Epithelial cell of esophagus (primary cell): ENCODE results near the gene ISCU.

Experiments used
- DNase-seq: peaks from one replicate; pipeline ENCODE4 v3.0.0; 2010; ENCODE audit warnings: low read depth
- H3K4me3 ChIP-seq: 2 replicates; pipeline ENCODE4 v1.5.1; 2011; ENCODE audit warnings: mild to moderate bottlenecking, low read length, control low read depth
- TF ChIP-seq, protein P1 (sequence below): IDR thresholded peaks from 2 replicates; pipeline ENCODE4 v1.5.1; 2011; ENCODE audit warnings: low read depth, mild to moderate bottlenecking, low read length, control low read depth, inconsistent platforms; ENCODE audit not compliant: insufficient read depth; ENCODE audit errors: missing control alignments

The ISCU gene

DNA sequence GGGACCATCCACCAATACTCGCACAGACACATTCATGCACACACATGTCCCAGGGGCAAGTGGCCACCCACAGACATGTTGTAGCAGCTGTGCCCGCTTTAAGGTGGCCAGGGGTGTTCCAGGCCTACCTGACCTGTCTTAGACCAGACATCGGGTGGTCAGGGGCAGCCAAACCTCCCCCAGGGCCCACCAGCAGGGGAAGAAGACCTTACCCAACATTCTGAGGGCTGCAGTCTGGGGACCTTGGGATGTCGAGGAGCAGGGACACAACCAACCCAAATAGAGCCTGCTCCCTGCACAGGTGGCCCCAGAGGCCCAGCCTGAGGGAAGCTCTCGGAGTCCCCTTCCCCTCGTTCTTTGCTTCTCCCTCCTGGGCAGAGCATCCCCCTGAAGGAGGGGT, 37.1 kb downstream of the ISCU start:
- no peak overlapping the region for H3K4me3 ChIP-seq
- TF ChIP-seq, protein P1, sequence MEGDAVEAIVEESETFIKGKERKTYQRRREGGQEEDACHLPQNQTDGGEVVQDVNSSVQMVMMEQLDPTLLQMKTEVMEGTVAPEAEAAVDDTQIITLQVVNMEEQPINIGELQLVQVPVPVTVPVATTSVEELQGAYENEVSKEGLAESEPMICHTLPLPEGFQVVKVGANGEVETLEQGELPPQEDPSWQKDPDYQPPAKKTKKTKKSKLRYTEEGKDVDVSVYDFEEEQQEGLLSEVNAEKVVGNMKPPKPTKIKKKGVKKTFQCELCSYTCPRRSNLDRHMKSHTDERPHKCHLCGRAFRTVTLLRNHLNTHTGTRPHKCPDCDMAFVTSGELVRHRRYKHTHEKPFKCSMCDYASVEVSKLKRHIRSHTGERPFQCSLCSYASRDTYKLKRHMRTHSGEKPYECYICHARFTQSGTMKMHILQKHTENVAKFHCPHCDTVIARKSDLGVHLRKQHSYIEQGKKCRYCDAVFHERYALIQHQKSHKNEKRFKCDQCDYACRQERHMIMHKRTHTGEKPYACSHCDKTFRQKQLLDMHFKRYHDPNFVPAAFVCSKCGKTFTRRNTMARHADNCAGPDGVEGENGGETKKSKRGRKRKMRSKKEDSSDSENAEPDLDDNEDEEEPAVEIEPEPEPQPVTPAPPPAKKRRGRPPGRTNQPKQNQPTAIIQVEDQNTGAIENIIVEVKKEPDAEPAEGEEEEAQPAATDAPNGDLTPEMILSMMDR = no peak
- DNase-seq = no peak

GRCh38 chr12:108599948-108600701, 37.7 kb downstream of the ISCU start:
- TF ChIP-seq, protein P1 = no peak
- H3K4me3 ChIP-seq = no peak overlapping the region
- no peak for DNase-seq

- no peak overlapping the region for H3K4me3 ChIP-seq
- TF ChIP-seq, protein P1 = no peak
- DNase-seq = no peak
These were observed 38.3 kb downstream of the ISCU start for GRCh38 chr12:108600702-108601007.

DNA sequence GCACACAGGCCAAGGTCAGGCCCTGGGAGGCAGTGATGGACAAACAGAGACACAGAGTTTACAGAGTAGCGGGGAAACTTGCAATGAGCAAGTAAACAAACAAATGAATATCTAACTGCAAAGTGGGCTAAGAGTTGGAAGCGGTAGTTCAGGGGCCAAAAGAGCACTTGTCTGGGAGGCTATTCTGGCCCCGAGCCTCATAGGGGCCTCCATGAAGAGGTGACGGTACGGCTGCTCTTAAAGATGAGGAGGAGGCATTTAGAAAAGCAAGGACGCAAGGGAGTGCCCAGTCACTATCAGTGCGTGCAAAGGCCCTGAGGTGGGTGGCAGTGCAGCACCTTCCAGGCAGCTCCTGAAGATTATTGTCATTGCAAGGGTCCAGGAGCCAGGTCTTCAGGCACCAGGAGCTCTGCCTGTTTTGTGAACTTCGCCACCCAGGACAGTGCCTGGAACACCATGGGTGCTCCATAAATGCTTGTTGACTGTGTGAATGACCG, 39.9 kb downstream of the ISCU start:
- DNase-seq = no peak
- no peak overlapping the region for H3K4me3 ChIP-seq
- TF ChIP-seq, protein P1 = no peak

- H3K4me3 ChIP-seq = no peak overlapping the region
- DNase-seq = no peak
- TF ChIP-seq, protein P1 = no peak
These were observed 40.7 kb downstream of the ISCU start for GRCh38 chr12:108602976-108603704.

GRCh38 chr12:108603743-108604142, 41.3 kb downstream of the ISCU start:
- DNase-seq = no peak
- TF ChIP-seq, protein P1 = no peak
- no peak overlapping the region for H3K4me3 ChIP-seq
